Hematopoietic multipotent progenitor cell (in vitro differentiated cells): ENCODE data around the gene FITM1. TPM values are rescaled to one million over a fixed set of nuclear protein-coding genes. Genes with fewer than 3 reads are reported as not detected.
A peak's percentile ranks its signal among the peaks of the same experiment; 100 is the strongest.
"Not testable (repeated sequence)": the region's sequence is repeated elsewhere in the genome, so short reads cannot be mapped to it uniquely, and the experiment has no call there.

Source experiments
- DNase-seq, 3 donors: peaks; one replicate each; pipeline ENCODE4 v3.0.0-alpha.2; 2011 to 2015; ENCODE audit warnings: low read depth in 2 of 3, low spot score in 2 of 3
- total RNA-seq: library from RNA; depleted of rRNA; stranded (reverse); fragments of >200 nt; gene quantifications from one replicate; pipeline ENCODE4 v1.2.3, GENCODE V29; 2012

Gene FITM1
- total RNA-seq, 1 donor, result 2.7 TPM

DNA sequence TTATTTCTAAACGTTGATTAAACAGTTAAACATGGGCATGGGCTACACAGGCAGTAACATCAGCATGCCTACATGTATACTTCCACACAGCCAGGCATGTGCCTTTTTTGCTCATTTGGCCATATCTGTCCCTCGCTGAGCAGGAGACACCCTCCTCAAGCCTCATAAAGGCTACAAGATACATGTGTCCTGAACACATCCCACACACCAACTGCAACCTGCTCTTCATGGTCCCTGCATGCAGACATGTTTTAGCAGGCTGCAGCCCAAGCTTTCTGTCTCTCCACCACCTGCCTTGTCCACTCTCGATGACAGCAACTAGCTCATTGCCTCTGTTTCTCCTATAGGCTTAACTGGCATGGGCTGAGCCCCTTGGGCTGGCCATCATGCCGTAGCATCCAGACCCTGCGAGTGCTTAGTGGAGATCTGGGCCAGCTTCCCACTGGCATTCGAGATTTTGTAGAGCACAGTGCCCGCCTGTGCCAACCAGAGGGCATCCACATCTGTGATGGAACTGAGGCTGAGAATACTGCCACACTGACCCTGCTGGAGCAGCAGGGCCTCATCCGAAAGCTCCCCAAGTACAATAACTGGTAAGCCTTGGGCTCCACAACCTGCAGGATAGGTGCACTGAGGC, 33.8 kb upstream of the FITM1 start:
- no peak for DNase-seq

DNA sequence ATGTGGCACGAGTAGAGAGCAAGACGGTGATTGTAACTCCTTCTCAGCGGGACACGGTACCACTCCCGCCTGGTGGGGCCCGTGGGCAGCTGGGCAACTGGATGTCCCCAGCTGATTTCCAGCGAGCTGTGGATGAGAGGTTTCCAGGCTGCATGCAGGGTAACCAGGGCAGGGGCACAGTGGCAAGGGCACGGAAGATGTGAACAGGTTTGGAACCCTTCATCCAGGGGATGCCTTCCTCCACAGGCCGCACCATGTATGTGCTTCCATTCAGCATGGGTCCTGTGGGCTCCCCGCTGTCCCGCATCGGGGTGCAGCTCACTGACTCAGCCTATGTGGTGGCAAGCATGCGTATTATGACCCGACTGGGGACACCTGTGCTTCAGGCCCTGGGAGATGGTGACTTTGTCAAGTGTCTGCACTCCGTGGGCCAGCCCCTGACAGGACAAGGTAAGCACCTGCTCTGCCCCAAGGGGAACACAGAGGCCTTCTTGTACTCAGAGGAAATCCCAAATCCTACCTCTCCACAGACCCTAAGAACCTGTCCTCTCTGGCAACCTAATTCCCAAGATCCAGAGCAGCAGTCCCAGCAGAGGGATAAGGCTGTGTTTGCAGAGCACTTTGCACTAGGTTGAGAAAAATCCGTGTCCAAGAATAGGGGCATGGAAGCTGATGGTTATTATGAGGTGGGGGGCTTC, 32.1 kb upstream of the FITM1 start:
- DNase-seq, result no peak

DNA sequence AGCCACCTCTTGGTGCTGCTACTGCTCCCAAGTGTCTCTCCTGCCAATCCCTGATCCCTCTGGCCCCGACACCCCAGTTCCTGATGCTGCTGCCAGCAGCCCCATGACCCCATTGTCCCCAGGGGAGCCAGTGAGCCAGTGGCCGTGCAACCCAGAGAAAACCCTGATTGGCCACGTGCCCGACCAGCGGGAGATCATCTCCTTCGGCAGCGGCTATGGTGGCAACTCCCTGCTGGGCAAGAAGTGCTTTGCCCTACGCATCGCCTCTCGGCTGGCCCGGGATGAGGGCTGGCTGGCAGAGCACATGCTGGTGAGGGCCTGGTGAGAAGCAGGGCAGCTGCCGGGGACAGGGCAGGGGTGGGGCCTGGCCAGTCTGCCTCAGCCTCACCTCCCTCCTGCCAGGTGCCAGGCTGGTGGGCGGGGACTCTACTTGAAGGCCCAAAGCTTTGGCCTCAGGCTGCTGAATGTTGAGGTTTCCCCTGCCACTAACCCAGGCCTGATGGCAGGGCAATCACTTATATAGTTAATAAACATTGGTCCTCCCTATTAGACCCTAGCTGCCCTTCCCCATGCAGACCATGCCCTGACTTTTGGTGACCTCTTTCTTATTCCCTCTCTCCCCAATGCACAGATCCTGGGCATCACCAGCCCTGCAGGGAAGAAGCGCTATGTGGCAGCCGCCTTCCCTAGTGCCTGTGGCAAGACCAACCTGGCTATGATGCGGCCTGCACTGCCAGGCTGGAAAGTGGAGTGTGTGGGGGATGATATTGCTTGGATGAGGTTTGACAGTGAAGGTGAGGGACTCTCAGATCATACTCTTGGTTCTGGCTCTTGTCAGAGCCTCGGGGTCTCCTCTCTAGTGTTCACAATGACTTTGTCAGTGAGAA, 31.3 kb upstream of the FITM1 start:
- DNase-seq, result no peak

DNA sequence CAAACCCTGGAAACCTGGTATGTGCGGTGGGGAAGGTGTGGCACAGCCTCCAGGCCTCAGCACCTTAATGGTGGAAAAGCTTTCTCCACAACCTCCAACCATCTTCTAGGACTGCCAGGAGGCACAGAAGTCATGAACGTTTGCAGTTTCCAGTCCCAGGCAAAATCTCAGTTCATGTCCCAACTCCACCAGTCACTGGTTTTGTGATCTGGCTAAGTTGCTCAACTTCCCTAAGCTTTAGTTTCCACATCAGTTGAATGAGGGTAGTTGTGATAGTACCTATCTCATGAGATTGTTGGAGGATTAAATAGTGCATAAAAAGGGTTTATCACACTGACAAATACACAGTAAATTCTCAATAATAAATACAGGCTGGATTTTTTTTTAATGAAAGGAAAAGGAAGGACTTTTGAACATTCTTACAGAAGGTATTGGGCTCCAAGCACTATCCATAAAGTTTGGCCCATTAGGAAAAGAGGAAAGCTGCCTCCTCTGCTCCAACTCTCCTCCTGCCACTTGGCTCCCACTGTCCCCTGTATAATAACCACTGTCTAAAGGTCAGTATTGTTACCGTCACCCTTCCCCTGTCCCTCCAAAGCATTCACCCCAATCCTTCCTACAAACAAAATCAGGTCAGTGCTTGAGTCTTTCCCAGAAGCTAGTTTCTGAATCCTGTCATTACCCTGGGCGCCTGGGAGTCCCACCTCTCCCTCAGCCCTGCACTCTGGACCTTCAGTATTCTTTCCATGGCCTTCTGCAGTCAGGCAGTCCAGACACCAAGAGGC, 30.1 kb upstream of the FITM1 start:
- DNase-seq, result no peak

DNA sequence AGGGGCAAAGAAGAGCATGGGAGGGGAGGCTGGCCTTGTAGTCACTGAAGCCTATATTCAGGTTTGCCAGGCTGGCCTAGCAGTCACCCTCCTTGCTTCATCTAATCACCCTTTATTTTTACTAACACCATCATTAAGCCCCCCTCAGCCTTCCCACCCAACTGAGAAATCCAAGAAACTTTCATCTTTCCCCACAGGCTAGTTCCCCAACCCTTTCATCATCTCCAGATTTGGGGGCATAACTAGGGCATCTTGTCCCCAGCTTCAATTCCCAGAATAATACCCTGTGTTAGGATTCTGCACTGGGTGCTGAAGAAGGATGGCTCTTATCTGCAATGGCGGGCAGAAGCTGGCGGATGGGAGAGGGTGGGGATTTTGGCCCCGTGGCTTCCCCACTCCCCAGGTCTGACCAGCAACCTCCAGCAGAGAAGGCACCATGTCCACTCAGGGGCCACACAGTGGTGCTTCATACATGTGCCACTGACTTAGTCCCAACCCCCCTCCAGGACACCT, 29.4 kb upstream of the FITM1 start:
- DNase-seq, result no peak

DNA sequence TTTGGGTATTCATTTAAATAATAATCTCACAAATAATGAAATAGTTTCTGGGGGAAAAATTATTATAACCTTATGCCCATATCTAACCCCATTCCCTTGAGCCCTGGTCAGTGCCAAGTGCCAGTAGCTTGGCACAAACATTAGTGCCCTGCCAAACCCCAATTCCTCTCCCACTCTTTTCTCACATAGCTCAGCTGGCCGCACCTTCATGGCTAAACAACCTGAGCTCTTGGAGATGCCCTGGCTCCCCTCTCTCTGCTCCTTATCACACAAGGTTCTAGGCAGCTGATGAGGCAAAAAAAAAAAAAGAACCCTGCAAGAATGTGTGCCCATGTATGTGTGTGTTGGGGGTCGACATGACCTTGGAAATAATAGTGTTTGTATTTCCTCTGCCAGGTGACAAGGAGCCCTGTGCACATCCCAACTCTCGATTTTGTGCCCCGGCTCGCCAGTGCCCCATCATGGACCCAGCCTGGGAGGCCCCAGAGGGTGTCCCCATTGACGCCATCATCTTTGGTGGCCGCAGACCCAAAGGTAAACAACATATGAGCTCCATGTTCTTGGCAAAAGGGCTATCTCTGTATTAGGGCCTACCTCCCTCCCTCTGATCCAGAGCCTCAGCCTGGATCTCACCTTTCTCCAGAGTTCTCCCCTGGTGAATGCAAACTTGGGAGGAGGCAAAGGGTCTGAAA, 28.0 kb upstream of the FITM1 start:
- DNase-seq, result no peak

DNA sequence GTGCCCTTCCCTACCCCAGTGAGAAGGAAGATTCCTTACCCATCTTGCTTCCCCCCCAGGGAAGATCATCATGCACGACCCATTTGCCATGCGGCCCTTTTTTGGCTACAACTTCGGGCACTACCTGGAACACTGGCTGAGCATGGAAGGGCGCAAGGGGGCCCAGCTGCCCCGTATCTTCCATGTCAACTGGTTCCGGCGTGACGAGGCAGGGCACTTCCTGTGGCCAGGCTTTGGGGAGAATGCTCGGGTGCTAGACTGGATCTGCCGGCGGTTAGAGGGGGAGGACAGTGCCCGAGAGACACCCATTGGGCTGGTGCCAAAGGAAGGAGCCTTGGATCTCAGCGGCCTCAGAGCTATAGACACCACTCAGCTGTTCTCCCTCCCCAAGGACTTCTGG, 27.0 kb upstream of the FITM1 start:
- no peak for DNase-seq

DNA sequence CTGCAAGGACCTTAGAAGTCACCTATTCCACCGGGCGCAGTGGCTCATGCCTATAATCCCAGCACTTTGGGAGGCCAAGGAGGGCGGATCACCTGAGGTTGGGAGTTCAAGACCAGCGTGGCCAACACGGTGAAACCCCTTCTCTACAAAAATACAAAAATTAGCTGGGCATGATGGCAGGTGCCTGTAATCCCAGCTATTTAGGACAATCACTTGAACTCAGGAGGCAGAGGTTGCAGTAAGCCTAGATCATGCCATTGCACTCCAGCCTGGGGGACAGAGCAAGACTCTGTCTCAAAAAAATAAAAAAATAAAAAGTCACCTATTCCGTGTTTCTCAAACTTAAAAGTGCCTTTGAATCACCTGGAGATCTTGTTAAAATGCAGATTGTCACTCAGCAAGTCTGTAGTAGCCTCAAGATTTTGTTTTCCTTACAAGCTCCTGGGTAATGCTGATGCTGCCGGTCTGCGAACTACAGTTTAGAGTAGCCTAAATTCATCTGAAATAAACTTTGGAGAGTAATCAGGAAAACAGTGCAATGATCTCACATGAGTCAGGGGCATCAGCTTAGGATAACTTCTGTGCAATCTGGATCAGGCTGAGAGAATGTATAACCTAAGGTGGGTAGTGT, 24.7 kb upstream of the FITM1 start:
- not testable (repeated sequence) for DNase-seq

DNA sequence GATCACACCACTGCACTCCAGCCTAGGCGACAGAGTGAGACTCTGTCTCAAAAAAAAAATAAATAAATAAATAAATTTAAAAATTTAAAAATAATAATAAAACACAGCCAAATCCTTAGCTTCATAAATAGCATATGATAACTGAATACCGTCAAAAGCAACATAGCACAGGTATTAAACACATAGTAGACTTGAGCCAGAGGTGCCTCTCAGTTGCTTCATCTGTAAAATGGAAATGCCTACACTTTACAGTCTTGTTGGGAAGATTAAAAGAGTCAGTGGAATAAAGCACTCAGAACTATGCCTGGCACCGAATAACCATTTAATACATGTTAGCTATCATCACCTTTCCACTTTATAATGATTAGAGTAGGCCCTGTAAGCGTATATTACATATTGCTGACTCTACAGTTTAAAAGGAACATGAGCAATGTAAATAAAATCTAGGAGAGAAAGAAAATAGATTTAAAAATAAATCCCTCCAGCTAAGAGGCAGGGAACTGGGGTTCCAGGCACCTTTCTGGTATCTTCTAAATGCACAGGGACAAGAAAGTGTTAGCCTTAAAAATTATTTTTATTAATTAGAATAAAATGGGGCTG, 23.7 kb upstream of the FITM1 start:
- DNase-seq, result no peak

DNA sequence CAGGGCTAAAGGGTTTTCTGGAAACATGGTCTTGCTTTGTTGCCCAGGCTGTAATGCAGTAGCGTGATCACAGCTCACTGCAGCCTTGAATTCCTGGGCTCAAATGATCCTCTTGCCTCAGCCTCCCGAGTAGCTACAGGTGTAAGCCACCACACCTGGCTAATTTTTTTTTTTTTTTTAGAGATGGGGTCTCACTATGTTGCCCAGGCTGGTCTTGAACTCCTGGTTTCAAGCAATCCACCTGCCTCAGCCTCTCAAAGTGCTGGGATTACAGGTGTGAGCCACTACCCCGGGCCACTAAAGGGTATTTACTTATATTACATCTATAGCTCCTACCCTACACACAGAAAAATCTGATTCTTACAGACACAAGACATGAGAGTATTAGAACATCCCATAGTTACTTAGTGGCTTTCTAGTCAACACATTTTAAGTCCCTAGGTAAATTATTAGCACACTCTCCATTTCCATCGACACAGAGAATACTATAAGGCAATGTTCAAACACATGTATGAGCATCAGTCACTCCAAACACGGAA, 22.1 kb upstream of the FITM1 start:
- no peak for DNase-seq

DNA sequence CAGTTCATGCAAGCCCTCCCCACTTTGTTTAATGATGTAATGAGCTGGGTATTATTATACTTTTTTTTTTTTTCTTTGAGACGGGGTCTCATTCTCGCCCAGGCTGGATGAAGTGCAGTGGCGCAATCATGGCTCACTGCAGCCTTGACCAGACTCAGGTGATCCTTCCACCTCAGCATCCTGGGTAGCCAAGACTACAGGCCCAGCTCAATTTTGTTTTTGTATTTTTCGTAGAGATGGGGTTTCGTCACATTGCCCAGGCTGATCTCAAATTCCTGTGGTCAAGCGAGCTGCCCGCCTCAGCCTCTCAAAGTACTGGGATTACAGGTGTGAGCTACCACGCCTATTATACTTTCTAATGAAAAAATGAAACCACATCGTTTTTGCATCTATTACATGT, 20.4 kb upstream of the FITM1 start:
- no peak for DNase-seq

DNA sequence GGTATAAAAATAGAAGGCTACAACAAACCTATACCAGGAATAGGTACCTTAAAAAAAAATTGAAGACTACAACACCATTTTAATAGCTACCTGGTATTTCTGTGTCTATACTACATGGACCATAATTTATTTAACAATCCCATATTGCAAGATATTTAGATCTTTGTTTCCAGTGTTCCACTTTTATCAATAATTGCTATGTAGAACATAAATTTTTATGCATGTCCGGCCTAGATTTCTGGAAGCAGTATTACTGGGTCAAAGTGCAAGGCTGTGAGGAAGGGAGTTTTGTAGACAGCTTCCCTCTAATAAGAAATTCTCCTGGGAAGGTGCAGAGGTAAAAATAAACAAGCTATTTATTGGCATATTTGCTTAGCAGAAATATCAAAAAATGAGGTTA, 19.9 kb upstream of the FITM1 start:
- DNase-seq, result no peak

DNA sequence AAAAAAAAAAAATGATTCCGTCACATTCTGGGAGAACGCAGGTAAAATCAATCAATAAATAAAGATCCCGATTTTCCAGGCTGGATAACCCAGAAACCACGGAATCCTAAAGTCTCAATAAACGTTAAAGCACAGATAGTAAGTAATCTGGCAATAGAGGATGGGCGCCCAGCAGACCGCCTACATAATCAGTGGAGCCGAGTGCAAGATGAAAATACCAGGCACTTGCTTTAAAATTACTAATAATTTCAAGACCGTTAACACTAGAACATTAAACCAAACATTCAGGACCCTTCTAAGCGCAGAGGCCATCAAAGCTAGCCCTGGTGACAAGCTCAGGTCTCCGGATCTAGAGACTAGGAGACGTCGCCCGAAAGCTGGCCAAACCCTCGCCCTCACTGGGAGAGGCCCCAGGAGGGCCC, 17.1 kb upstream of the FITM1 start:
- DNase-seq, result no peak

DNA sequence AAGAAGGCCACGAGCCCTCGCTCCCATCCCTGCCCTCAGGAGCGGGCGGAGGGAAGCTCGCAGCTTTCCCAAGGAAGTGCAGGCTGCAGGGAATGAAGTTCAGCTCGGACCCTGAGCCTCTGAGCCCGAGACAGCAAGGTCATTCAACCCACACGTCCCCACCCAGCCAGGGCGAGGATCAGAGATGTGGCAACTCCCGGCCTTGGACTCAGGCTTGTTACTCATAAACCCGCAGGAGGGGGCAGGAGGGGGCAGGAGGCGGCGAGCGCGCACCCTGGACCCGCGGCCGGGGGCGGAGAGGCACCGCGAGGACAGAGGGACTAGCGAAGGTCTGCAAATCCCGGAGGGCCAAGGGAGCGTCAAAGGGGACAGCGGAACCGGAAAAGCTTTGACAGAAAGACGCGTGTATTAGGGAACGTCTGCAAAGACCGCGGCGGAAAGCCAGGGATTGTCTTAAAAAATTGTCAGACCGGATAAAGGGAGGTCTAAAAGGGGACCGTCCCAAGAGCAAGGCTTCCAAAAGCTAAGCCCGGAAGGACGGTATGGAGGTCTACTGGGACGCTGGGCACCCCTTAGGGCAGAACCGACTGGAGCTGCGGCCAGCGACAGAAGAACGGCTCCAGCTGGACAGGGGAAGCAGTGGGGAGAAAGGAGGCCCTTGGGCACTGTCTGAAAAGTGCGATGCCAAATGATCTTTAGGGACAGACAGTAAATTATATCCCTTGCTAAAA, 16.5 kb upstream of the FITM1 start:
- DNase-seq, result peak in 2 of 3 donors; percentile 90 to 93

DNA sequence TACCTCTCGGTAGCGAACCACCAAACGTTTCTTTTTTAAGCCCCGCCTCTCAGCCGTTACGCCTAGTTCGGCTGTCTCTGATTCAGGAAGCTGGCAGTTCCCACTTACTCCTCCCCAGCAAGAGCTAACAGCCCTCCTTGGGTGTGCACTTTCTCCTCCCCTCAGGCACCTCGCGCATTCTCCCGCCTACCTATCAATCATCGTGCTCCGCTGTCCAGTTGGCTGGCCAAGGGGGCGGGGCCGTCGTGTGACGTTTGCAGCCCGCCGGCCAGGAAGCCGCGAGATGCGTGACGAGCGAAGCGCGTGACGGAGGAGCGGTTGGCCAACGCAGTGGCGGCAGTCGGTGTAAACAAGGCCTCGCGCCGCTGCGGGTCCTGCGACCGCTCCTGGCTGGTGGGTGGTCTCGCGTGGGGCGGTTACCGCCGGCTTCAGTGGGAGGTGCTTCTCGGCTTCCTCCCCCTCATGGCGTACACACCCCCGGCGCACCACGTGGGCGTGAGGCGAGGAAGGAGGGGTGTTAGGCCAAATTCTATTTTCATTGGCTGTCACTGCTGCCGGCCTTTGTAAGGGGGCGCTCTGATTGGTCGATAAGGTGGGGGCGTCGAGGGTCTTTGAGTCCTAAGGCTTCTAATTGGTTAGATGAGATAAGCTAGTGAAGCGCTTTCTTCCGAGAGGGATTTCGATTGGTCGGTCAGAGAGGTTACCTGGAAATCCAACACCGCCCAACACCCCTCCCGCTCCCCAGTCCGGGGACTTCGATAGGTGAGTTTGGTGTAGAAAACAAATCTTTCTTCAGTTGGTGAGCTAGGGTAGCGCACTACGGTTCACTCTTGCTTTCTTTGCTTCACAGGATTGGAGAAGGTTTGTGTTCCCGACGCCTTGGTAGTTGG, 15.7 kb upstream of the FITM1 start, which contains the start of the genes DCAF11 and NRL:
Gene DCAF11 (plus strand): TSS at position 246 of the 890 bp plus-strand sequence. CDS start 818 bp downstream, outside the sequence.
Gene NRL (minus strand): TSS at position 418 of the 890 bp plus-strand sequence. CDS start 32,101 bp downstream, outside the sequence.
- DNase-seq, result peak; percentile 98 to 100 (median 99)

DNA sequence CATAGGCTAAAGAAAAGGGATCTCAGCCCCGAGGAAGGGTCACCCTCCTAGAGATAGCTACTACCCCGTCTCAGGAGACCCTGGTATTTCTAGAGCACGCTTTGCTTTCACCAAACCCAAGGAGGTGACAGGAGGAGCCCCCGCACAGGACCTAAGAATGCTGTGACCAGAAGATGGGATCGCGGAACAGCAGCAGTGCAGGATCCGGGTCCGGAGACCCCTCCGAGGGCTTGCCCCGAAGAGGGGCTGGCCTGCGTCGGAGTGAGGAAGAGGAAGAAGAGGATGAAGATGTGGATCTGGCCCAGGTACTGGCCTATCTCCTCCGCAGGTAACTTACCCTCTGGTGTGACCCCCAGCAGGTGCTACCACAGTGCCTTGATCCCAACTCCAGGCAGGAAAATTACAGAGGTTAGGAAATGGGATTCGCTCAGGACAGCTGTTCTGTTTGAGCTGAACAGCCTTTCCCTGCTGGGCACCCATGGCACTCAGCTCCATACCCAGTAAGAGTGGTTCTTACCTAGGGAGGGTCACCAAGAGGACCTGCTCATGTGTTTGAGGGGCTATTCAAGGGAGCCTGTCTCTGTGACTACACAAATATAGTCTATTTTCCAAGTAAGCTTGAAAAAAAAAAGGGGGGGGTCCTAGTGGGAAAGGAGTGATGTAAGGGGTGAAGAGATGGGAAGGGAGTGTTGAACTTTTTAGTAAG, 14.9 kb upstream of the FITM1 start:
- no peak for DNase-seq
